K562 (cell line): ENCODE results near the gene TRAPPC2L. TPM values are rescaled to one million over a fixed set of nuclear protein-coding genes. Genes with fewer than 3 reads are reported as not detected.
A peak's percentile ranks its signal among the peaks of the same experiment; 100 is the strongest.

Experiments used
- AFF4 ChIP-seq: sonication (generic); formaldehyde crosslinking; IDR thresholded peaks from 2 replicates; pipeline ENCODE4 v1.8.0; 2023; ENCODE audit warnings: mild to moderate bottlenecking, missing genetic modification reagents
- CBFA2T3 ChIP-seq: fragments of 450-650 bp; IDR thresholded peaks from 2 replicates; pipeline ENCODE4 v1.6.1; 2017
- ESRRA ChIP-seq: fragments of 450-650 bp; IDR thresholded peaks from 2 replicates; pipeline ENCODE4 v1.6.1; 2014; ENCODE audit warnings: low read depth, mild to moderate bottlenecking, moderate library complexity, borderline replicate concordance
- NKRF ChIP-seq: fragments of 450-650 bp; IDR thresholded peaks from 2 replicates; pipeline ENCODE4 v1.6.1; 2016; ENCODE audit warnings: borderline replicate concordance
- NRF1 ChIP-seq, 2 experiments: fragments of 450-650 bp; IDR thresholded peaks in 1 of 2; conservative IDR thresholded peaks in 1 of 2; 2 replicates each; pipeline ENCODE4 v1.6.1; 2014; ENCODE audit warnings: mild to moderate bottlenecking in 2 of 2
- TAL1 ChIP-seq: fragments of 450-650 bp; IDR thresholded peaks from 2 replicates; pipeline ENCODE4 v1.6.1; 2016; ENCODE audit warnings: mild to moderate bottlenecking
- ZBTB40 ChIP-seq, 2 experiments: fragments of 450-650 bp in 1 of 2; sonication (generic) in 1 of 2; formaldehyde crosslinking in 1 of 2; IDR thresholded peaks; 2 replicates each; pipeline versions ENCODE4 v1.7.1 to v1.9.0; 2016 to 2022; ENCODE audit warnings: inconsistent platforms in 1 of 2, mild to moderate bottlenecking in 1 of 2, missing genetic modification reagents in 1 of 2
- ZNF165 ChIP-seq: fragments of 250-450 bp; sonication (Bioruptor Pico); IDR thresholded peaks from 2 replicates; pipeline ENCODE4 v1.4.0; 2020; ENCODE audit warnings: borderline replicate concordance
- ZNF280B ChIP-seq: fragments of 250-450 bp; sonication (Bioruptor Pico); IDR thresholded peaks from 2 replicates; pipeline ENCODE4 v1.5.1; 2021; ENCODE audit warnings: mild to moderate bottlenecking
- ZNF717 ChIP-seq: fragments of 250-450 bp; sonication (Bioruptor Pico); IDR thresholded peaks from 2 replicates; pipeline ENCODE4 v1.5.0; 2021
- polyA plus RNA-seq, 8 experiments: library from polyadenylated mRNA; depleted of rRNA in 4 of 8; stranded (reverse) in 5 of 8; unstranded in 3 of 8; fragments of >200 nt; fragmentation: Nextera tagmentation in 2 of 8; fragmentation: Illumina TruSeq in 1 of 8; extraction: Ambion mirVana in 2 of 8; extraction: Trizol in 1 of 8; gene quantifications; 2 replicates each; pipeline versions ENCODE4 v1.2.1 to v1.2.3, GENCODE V29; 2011 to 2014; ENCODE audit warnings: inconsistent platforms in 1 of 8, missing spikeins in 1 of 8
- total RNA-seq, 7 experiments: library from RNA; depleted of rRNA in 6 of 7; stranded (reverse); fragments of >200 nt in 6 of 7; fragmentation: Illumina TruSeq in 2 of 7; extraction: Trizol in 2 of 7; gene quantifications; 2 replicates each; pipeline versions ENCODE4 v1.2.1 to v1.2.3, GENCODE V29; 2011 to 2021; ENCODE audit warnings: low replicate concordance in 1 of 7

Gene TRAPPC2L
- total and polyA plus RNA-seq, 9 of the 15 experiments (the other 6 are each of a cell fraction or from before 2014, with no cell fraction given) = 60.4 to 398 (median 97.5) TPM

- TF ChIP-seq ZNF280B (CRISPR knock-in tag) = no peak
- TF ChIP-seq ZBTB40 (IDR thresholded peaks at IDR 0.05) = no peak
- TF ChIP-seq ZBTB40 (CRISPR knock-in tag; IDR thresholded peaks at IDR 0.05) = no peak
- TF ChIP-seq TAL1 = no peak
- TF ChIP-seq AFF4 (CRISPR knock-in tag) = 0 out of 2 replicates have a peak, but pooled peaks have one; percentile 49
- peak; percentile 57 to 69 for TF ChIP-seq NRF1 (conservative IDR thresholded peaks at IDR 0.05 in 1 of 2, IDR thresholded peaks at IDR 0.05 in 1 of 2)
- TF ChIP-seq ESRRA = no peak
- no peak for TF ChIP-seq ZNF717 (CRISPR knock-in tag)
- peak; percentile 71 for TF ChIP-seq NKRF
- TF ChIP-seq ZNF165 (CRISPR knock-in tag) = no peak
- 0 out of 2 replicates have a peak, but pooled peaks have one; percentile 16 for TF ChIP-seq CBFA2T3
These were observed 25.6 kb downstream of the TRAPPC2L start (continued) for GRCh38 chr16:88882358-88883030.
